Measurements from ENCODE around the gene AHNAK.

DNA sequence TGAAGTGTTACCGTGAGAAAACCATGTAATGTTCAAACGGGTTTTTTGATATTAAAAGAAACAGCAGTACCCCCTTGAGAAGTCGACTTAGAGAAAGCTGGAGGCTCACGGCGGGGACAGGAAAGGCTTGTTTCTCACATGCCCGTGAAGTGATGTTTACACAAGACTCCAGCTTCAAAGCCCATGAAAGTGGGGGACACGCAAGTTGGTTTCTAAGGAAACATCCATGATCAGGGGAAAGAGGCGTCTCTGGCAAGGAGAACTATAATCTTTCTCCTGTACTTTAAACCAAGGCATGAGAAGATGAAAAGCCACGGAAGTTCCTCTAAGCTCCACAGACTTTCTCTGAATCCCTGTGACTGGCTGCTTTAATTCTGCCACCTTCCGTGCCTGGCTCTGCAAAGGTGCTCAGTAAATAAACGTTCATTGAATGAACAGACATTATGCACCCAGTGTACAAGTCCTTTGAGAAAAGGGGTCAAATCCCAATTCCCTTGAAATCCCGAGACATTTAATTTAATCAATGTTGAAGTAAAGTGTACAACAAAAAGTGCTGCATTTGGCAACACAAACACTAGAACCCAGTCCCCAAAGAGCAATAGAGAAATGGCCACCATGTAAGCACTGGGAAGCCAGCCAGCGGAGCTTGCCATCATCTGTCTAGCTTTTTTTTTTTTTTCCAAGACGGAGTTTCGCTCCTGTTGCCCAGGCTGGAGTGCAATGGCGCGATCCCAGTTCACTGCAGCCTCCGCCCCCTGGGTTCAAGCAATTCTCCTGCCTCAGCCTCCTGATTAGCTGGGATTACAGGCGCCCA is 58.7 kb downstream of the AHNAK start:
- no peak for TF ChIP-seq CTCF (IDR thresholded peaks at IDR 0.05)
- TF ChIP-seq POLR2A (IDR thresholded peaks at IDR 0.05) = no peak
